ENCODE measurements around the gene MCF2L2. TPM values are rescaled to one million over a fixed set of nuclear protein-coding genes. Genes with fewer than 3 reads are reported as not detected.

MCF2L2 gene
- total and polyA plus RNA-seq, 2 experiments from 2014 or later: not detected

GRCh38 chr3:183434992-183435391 is 6.6 kb upstream of the MCF2L2 start:
- Histone ChIP-seq H2AFZ (no peak overlapping the region), H3K9ac (no peak overlapping the region), H3K4me3 (no peak overlapping the region), H3K4me1 (ENCODE audit: insufficient read depth) (no peaks in the 10 kb centered on the region), H3F3A (ENCODE audit: insufficient read depth) (no peaks in the 10 kb centered on the region), H3K9me3 (ENCODE audit: low read depth) (no peaks in the 10 kb centered on the region), H3K27ac (no peak overlapping the region), H3K9me2 (ENCODE audit: insufficient read depth) (no peaks in the 10 kb centered on the region), H3K27me3 (replicated peaks; ENCODE audit: insufficient read depth) (peaks cover 21% of the 10 kb centered on the region; the same call in 1 of the 2 replicates), H3K4me2 (ENCODE audit: unreplicated experiment) (no peak overlapping the region), H4K20me1 (ENCODE audit: insufficient read depth) (no peaks in the 10 kb centered on the region), H3K79me2 (ENCODE audit: insufficient read depth) (no peaks in the 10 kb centered on the region), H3K36me3 (ENCODE audit: low read depth) (no peaks in the 10 kb centered on the region)
- in situ Hi-C loops (cut with MboI): no loop called here
- WGBS, 2 experiments (ENCODE audit: low coverage in 1 of 2, low lambda C conversion rate in 2 of 2, missing lambda C conversion rate in 2 of 2): 7 to 11% methylated on average over 2 of the region's 2 CpGs
- TF ChIP-seq EZH2 (IDR thresholded peaks at IDR 0.05; ENCODE audit: insufficient read depth, poor library complexity, severe bottlenecking) (no peak), EZH2phosphoT487 (IDR thresholded peaks at IDR 0.05; ENCODE audit: insufficient read depth, low read depth) (no peak)
- no peak for DNase-seq

DNA sequence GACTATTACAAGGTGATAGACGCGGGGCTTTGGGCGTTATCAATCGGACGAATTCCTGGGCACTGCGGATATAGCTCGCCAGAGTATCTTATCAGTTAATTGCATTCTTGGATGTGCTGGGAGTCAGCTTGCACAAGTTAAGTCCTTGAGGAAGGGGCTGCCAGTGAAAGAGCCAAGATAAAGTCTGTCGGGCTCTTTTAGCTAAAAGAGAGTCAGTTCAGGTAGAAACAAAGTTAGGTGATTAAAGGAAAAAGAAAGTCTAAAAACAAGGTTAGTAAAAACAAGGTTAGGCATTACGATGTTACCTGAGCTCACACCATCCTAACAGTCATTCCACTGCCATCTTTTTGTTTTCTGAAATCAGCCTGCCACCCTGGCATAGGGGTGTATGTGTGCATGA is 6.1 kb upstream of the MCF2L2 start:
- no peaks in the 10 kb centered on the region for H4K20me1 ChIP-seq (ENCODE audit: insufficient read depth)
- no peaks in the 10 kb centered on the region for H3K9me3 ChIP-seq (ENCODE audit: low read depth)
- no peaks in the 10 kb centered on the region for H3K9me2 ChIP-seq (ENCODE audit: insufficient read depth)
- H3K4me2 ChIP-seq (ENCODE audit: unreplicated experiment): no peak overlapping the region
- H3K27ac ChIP-seq: no peak overlapping the region
- H3K79me2 ChIP-seq (ENCODE audit: insufficient read depth): no peaks in the 10 kb centered on the region
- H3K36me3 ChIP-seq (ENCODE audit: low read depth): no peaks in the 10 kb centered on the region
- H3F3A ChIP-seq (ENCODE audit: insufficient read depth): no peaks in the 10 kb centered on the region
- in situ Hi-C loops (cut with MboI): no loop called here
- peaks cover 26% of the 10 kb centered on the region; the same call in 1 of the 2 replicates for H3K27me3 ChIP-seq (replicated peaks; ENCODE audit: insufficient read depth)
- H3K4me1 ChIP-seq (ENCODE audit: insufficient read depth): no peaks in the 10 kb centered on the region
- no peak overlapping the region for H3K4me3 ChIP-seq
- 21 to 24% methylated on average over 9 of the region's 9 CpGs for WGBS, 2 experiments (ENCODE audit: low coverage in 1 of 2, low lambda C conversion rate in 2 of 2, missing lambda C conversion rate in 2 of 2)
- H3K9ac ChIP-seq: no peak overlapping the region
- no peak for DNase-seq
- TF ChIP-seq EZH2phosphoT487 (IDR thresholded peaks at IDR 0.05; ENCODE audit: insufficient read depth, low read depth) (no peak), EZH2 (IDR thresholded peaks at IDR 0.05; ENCODE audit: insufficient read depth, poor library complexity, severe bottlenecking) (no peak)
- H2AFZ ChIP-seq: no peak overlapping the region

DNA sequence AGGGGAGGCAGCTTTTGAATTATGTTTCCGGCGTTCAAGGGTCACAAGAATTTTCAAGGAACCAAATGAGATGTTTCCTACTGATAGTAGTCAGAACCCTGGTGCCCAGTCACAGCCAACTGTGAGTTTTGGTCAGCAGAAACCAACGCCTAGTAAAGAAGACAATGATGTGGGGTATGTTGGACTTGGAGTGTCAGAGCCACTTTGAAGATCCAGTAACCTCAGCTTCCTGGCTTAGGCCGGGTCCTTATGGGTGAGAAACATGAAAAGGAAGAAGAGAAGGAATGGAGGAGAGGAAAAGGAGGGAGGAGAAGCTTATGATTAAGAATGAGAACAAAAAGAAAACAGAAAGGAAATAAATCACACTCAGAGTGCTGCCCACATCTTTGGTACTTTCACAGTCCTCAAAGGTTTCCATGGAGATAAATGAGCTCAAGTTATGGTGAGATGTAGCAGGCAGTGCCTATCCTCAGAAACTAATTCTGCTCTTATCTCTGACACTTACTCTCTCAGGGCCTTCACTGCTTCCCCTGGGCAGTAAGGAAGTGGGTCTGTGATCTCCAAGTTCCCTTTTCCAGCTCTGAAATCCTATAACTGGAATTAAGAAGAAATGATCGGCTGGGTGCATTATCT is 2.0 kb upstream of the MCF2L2 start:
- H3K27ac ChIP-seq: no peak overlapping the region
- no peaks in the 10 kb centered on the region for H3F3A ChIP-seq (ENCODE audit: insufficient read depth)
- H3K4me2 ChIP-seq (ENCODE audit: unreplicated experiment): no peak overlapping the region
- no peak for DNase-seq
- no peaks in the 10 kb centered on the region for H3K9me2 ChIP-seq (ENCODE audit: insufficient read depth)
- H3K27me3 ChIP-seq (replicated peaks; ENCODE audit: insufficient read depth): peaks cover 63% of the 10 kb centered on the region
- H3K36me3 ChIP-seq (ENCODE audit: low read depth): no peaks in the 10 kb centered on the region
- 53 to 55% methylated on average over 5 of the region's 5 CpGs for WGBS, 2 experiments (ENCODE audit: low coverage in 1 of 2, low lambda C conversion rate in 2 of 2, missing lambda C conversion rate in 2 of 2)
- H3K4me1 ChIP-seq (ENCODE audit: insufficient read depth): 0 out of 2 replicates have a peak, but pooled peaks cover 3% of the 10 kb centered on the region
- H3K9me3 ChIP-seq (ENCODE audit: low read depth): no peaks in the 10 kb centered on the region
- no peaks in the 10 kb centered on the region for H3K79me2 ChIP-seq (ENCODE audit: insufficient read depth)
- no peak overlapping the region for H2AFZ ChIP-seq
- no peak overlapping the region for H3K9ac ChIP-seq
- no peak overlapping the region for H3K4me3 ChIP-seq
- TF ChIP-seq EZH2 (IDR thresholded peaks at IDR 0.05; ENCODE audit: insufficient read depth, poor library complexity, severe bottlenecking) (no peak), EZH2phosphoT487 (IDR thresholded peaks at IDR 0.05; ENCODE audit: insufficient read depth, low read depth) (no peak)
- in situ Hi-C loops (cut with MboI): no loop called here
- no peaks in the 10 kb centered on the region for H4K20me1 ChIP-seq (ENCODE audit: insufficient read depth)

DNA sequence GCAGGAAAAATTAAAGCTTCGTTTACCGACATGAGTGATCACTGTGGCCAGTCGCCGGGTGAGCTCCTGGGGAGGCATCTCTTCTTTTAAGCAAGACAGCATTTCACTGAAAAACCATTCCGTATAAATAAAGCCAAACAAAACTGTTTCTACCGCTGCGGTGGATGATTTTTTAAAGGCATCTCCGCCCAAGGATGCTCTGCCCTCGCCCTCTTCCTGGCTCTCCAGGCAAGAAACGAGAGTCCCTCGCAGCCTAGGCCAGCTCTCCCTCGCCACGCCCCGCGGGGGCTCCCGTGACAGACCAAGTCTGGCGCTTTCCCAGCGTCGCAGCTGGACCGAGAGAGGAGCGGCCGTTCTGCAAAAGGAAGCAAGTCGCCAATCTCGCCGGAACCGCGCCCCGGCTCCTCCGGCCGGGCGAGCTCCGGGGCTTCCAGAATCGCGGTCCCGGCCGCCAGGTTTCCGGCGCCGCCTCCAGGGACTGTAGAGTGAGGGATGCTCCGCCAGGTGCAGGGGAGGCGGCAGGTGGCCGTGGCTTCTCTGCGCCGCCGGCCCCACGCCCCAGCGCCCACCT is 458 bp downstream of the MCF2L2 start:
- no peaks in the 10 kb centered on the region for H3K79me2 ChIP-seq (ENCODE audit: insufficient read depth)
- peak overlapping the region; percentile 86 for H3K4me2 ChIP-seq (ENCODE audit: unreplicated experiment)
- peak overlapping the region; percentile 75 for H3K4me3 ChIP-seq
- no peaks in the 10 kb centered on the region for H3K9me2 ChIP-seq (ENCODE audit: insufficient read depth)
- TF ChIP-seq EZH2 (IDR thresholded peaks at IDR 0.05; ENCODE audit: insufficient read depth, poor library complexity, severe bottlenecking) (peak; percentile 79), EZH2phosphoT487 (IDR thresholded peaks at IDR 0.05; ENCODE audit: insufficient read depth, low read depth) (0 out of 2 replicates have a peak, but pooled peaks have one; percentile 27)
- H3K9me3 ChIP-seq (ENCODE audit: low read depth): no peaks in the 10 kb centered on the region
- in situ Hi-C loops (cut with MboI): no loop called here
- peak overlapping the region; percentile 24; the same call in 1 of the 2 replicates for H3K9ac ChIP-seq
- DNase-seq: peak; percentile 64
- 0 to 1% methylated on average over 40 to 44 of the region's 47 CpGs for WGBS, 2 experiments (ENCODE audit: low coverage in 1 of 2, low lambda C conversion rate in 2 of 2, missing lambda C conversion rate in 2 of 2)
- H4K20me1 ChIP-seq (ENCODE audit: insufficient read depth): no peaks in the 10 kb centered on the region
- no peaks in the 10 kb centered on the region for H3F3A ChIP-seq (ENCODE audit: insufficient read depth)
- peak overlapping the region; percentile 79 for H2AFZ ChIP-seq
- no peaks in the 10 kb centered on the region for H3K36me3 ChIP-seq (ENCODE audit: low read depth)
- no peak overlapping the region for H3K27ac ChIP-seq
- 0 out of 2 replicates have a peak, but pooled peaks cover 3% of the 10 kb centered on the region for H3K4me1 ChIP-seq (ENCODE audit: insufficient read depth)
- H3K27me3 ChIP-seq (replicated peaks; ENCODE audit: insufficient read depth): peaks cover 60% of the 10 kb centered on the region
